LNCaP clone FGC (cell line): ENCODE data around the gene TGM6.

Source experiments
- DNase-seq: peaks from one replicate; pipeline ENCODE4 v3.0.0-alpha.2; 2011; ENCODE audit warnings: low read depth
- H3K4me3 ChIP-seq: 2 replicates; pipeline ENCODE4 v1.5.1; 2011; ENCODE audit warnings: mild to moderate bottlenecking, low read depth, low read length, control low read depth
- TF ChIP-seq, protein P1 (sequence below): IDR thresholded peaks from 2 replicates; pipeline ENCODE4 v1.5.1; 2012; ENCODE audit warnings: mild to moderate bottlenecking; ENCODE audit not compliant: control insufficient read depth, insufficient read depth; ENCODE audit errors: extremely low read depth

The TGM6 gene

DNA sequence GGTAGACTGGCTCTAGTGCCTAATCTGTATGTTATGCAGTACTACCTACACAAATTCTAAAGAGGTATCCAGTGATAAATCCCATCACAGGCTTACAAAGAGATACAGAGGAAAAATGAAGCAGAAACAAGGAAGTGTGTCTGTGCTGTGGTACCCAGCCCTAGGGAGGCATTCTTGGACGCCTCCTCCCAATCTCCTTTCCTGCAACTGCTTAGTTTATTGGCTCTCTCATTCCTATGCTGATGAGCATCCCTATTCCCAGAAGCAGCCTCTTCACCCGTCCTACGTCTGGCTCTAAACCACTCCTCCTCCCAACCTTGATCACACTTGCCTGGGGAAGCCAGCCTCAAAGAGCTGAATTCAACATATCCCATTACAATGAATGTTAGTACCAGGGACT lies 34.5 kb upstream of the TGM6 start:
- TF ChIP-seq, protein P1, sequence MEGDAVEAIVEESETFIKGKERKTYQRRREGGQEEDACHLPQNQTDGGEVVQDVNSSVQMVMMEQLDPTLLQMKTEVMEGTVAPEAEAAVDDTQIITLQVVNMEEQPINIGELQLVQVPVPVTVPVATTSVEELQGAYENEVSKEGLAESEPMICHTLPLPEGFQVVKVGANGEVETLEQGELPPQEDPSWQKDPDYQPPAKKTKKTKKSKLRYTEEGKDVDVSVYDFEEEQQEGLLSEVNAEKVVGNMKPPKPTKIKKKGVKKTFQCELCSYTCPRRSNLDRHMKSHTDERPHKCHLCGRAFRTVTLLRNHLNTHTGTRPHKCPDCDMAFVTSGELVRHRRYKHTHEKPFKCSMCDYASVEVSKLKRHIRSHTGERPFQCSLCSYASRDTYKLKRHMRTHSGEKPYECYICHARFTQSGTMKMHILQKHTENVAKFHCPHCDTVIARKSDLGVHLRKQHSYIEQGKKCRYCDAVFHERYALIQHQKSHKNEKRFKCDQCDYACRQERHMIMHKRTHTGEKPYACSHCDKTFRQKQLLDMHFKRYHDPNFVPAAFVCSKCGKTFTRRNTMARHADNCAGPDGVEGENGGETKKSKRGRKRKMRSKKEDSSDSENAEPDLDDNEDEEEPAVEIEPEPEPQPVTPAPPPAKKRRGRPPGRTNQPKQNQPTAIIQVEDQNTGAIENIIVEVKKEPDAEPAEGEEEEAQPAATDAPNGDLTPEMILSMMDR, result no peak

DNA sequence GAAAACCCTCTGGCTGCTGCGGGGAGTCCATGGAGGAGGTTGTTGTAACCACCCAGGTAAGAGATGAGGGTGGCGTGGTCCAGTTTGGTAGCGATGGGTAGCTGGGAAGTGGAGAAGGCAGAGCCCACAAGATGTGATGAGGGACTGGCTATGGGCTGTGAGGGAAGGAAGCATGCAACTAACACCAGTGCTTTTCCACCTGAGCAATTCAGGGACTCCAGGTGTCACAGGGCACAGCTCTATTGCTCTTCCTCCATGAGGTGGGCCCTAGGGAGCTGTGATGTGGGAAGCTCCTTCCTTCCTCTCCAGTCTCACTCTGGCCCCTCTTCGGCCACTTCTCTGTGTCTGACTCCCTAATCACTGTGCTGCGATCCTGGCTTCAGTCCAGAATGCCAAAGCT lies 32.4 kb upstream of the TGM6 start:
- TF ChIP-seq, protein P1, result no peak
- no peak overlapping the region for H3K4me3 ChIP-seq
- DNase-seq, result no peak

More for the DNA sequence above, 34.5 kb upstream of the TGM6 start:
- no peak for DNase-seq
- no peak overlapping the region for H3K4me3 ChIP-seq

DNA sequence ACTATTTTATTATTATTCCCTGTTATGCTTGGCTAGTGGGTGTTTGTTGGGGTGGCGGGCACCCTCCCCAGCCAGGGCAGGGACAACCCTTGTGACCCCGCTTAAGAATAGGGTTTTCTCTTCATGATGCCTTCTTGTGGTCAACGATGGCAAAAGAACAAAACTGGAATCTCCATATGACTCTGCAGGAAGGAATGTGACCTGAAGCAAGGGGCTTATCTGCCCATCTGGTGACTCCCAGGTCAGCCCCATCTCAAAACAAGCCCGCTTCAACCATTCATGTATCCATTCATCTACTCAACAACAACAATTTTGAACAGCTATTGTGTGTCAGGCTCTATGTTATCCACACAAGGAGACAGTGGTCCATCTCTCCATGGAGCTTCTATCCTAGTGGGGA lies 30.9 kb upstream of the TGM6 start:
- TF ChIP-seq, protein P1, result no peak
- DNase-seq, result no peak
- H3K4me3 ChIP-seq, result no peak overlapping the region

DNA sequence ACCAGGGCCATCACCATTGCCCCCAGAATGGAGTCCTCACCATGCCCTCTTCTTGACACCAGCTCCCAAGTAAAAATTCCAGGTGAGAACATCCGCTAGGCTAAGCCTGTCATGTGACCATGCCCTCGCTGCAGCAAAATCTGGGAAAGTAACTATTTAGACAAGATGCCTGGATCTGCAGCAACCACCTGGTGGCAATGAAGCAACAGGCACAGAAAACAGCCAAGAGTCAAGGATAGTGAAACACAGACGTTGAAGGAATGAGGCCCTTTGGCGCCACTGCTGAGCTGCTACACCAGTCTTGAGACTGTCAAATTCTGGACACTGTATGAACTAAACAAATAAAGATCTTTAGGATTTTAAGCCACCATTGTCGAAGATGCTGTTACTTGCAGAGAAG lies 30.1 kb upstream of the TGM6 start:
- no peak overlapping the region for H3K4me3 ChIP-seq
- TF ChIP-seq, protein P1, result no peak
- no peak for DNase-seq

DNA sequence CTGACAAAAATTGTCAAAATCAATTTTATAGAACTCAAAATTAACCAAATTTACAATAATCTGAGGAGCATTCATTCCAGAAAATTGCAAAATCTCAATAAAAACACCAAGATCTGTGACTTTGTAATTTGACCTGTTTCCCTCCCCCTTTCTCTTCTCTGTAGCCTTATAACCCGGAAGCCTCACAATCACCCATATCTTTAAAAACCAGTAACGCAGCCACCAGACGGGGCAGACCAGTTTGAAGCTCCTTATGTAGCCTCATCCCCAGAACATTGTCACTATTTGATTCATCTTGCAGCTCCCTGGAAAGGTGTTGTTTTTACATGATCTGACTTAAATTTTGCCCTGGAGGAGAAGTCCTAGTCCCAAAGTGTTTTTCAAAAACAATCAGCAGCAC lies 27.5 kb upstream of the TGM6 start:
- no peak overlapping the region for H3K4me3 ChIP-seq
- no peak for DNase-seq
- TF ChIP-seq, protein P1, result no peak

DNA sequence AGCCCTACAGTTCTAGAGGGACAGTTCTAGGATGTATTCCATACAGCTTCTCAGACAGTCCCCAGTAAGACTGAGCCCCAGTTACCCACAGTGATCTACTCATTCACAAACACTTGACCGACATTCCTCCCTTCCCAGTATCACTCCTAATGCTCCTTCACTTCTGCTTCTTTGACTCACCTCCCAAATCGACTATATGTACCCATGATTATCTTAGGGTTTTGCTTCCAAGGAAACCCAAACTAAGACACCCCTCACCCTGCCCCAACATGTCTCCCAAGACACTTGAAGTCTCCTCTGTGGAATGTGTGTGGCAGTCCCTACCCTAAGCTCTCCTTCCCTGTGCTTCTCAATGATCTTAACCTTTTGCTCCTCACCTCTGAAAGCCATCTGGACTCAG lies 23.6 kb upstream of the TGM6 start:
- TF ChIP-seq, protein P1, result no peak
- H3K4me3 ChIP-seq, result no peak overlapping the region
- DNase-seq, result no peak

DNA sequence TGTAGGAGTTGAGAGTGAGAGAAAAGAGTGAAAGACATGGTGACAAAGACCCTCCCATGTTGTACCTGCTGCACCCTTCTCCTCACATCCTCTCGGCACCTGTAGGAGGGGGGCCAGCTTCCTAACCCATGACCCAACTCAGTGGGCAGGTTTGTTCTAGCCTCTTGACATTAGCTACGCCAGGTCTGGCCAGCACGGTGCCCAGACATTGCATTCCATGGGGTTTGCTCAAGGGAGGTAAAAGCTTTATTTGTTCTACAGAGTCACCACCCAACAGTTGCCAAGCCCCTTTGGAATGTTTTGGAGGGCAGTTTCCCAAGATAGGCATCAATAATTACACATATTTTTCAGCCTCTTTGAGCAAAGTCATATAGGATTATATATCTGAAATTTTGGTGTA lies 22.7 kb upstream of the TGM6 start:
- TF ChIP-seq, protein P1, result no peak
- H3K4me3 ChIP-seq, result no peak overlapping the region
- no peak for DNase-seq
